Nephron (organoid): ENCODE results near the gene RAB10.

ENCODE experiments used
- H3K27ac Mint-ChIP-seq, 3 experiments: 2 replicates each; pipeline ENCODE4 v1.8.0; 2020; ENCODE audit warnings: mixed read lengths in 3 of 3, mild to moderate bottlenecking in 2 of 3, moderate library complexity in 1 of 3
- H3K27me3 Mint-ChIP-seq: 2 replicates; pipeline ENCODE4 v1.8.0; 2021; ENCODE audit warnings: low read depth, mild to moderate bottlenecking, moderate library complexity, mixed read lengths
- H3K36me3 Mint-ChIP-seq: 2 replicates; pipeline ENCODE4 v1.8.0; 2020; ENCODE audit warnings: low read depth, mixed read lengths
- H3K4me1 Mint-ChIP-seq: 2 replicates; pipeline ENCODE4 v1.8.0; 2020; ENCODE audit warnings: mixed read lengths
- H3K4me3 Mint-ChIP-seq, 3 experiments: 2 replicates each; pipeline ENCODE4 v1.8.0; 2020; ENCODE audit warnings: mild to moderate bottlenecking in 3 of 3, mixed read lengths in 3 of 3, moderate library complexity in 2 of 3
- H3K9me3 Mint-ChIP-seq: 2 replicates; pipeline ENCODE4 v1.8.0; 2020; ENCODE audit warnings: mixed read lengths
- TF ChIP-seq, protein P1 (sequence below), 3 experiments: fragments of 200-600 bp; sonication (generic); IDR thresholded peaks; one replicate each; pipeline ENCODE4 v1.5.0; 2021; ENCODE audit warnings: antibody characterized with exemption in 3 of 3; ENCODE audit not compliant: unreplicated experiment in 3 of 3

Gene RAB10

DNA sequence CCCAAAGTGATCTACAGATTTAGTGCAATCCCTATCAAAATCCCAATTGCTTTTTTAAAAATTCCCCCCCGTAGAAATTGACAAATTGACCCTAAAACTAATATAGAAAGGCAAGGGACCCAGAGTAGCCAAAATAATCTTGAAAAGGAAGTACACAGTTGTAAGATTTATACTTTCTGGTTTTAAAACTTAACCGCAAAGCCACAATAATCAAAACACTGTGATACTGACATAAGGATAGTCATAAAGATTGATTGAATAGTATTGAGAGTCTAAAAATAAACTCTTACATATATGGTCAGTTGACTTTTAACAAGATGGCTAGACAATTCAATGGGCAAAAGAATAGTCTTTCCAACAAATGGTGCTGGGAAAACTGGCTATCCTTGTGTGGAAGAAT is 80.3 kb downstream of the RAB10 start:
- H3K4me1 Mint-ChIP-seq = no peaks in the 10 kb centered on the region
- no peaks in the 10 kb centered on the region for H3K9me3 Mint-ChIP-seq
- H3K27me3 Mint-ChIP-seq = no peaks in the 10 kb centered on the region
- no peak overlapping the region for H3K4me3 Mint-ChIP-seq
- no peak overlapping the region for H3K27ac Mint-ChIP-seq
- H3K36me3 Mint-ChIP-seq = peaks cover 49% of the 10 kb centered on the region
- TF ChIP-seq, protein P1, sequence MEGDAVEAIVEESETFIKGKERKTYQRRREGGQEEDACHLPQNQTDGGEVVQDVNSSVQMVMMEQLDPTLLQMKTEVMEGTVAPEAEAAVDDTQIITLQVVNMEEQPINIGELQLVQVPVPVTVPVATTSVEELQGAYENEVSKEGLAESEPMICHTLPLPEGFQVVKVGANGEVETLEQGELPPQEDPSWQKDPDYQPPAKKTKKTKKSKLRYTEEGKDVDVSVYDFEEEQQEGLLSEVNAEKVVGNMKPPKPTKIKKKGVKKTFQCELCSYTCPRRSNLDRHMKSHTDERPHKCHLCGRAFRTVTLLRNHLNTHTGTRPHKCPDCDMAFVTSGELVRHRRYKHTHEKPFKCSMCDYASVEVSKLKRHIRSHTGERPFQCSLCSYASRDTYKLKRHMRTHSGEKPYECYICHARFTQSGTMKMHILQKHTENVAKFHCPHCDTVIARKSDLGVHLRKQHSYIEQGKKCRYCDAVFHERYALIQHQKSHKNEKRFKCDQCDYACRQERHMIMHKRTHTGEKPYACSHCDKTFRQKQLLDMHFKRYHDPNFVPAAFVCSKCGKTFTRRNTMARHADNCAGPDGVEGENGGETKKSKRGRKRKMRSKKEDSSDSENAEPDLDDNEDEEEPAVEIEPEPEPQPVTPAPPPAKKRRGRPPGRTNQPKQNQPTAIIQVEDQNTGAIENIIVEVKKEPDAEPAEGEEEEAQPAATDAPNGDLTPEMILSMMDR (IDR thresholded peaks at IDR 0.05; ENCODE audit: unreplicated experiment in 3 of 3) = no peak

DNA sequence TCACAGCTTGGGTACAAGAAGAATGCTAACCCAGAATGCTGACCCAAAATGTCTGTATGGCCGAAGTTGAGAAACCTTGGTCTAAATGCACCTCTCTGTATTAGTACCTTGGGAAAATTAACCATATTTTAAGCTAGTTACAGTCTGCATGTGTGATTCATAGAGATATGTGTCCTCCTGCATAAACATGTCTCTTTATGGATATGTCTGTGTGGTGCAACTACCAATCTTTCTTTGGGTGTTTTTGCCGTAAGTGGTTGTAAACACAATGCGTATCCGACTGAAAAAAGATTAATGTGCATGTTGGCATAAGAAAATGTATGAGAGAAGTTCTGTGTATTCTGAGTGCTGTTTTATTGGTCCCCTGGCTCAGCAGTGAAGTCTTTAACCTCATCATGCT is 84.8 kb downstream of the RAB10 start:
- Mint-ChIP-seq H3K27me3 (no peaks in the 10 kb centered on the region), H3K4me3 (no peak overlapping the region), H3K9me3 (no peaks in the 10 kb centered on the region), H3K36me3 (peaks cover 34% of the 10 kb centered on the region), H3K27ac (no peak overlapping the region), H3K4me1 (peaks cover 6% of the 10 kb centered on the region)
- TF ChIP-seq, protein P1 (IDR thresholded peaks at IDR 0.05; ENCODE audit: unreplicated experiment in 3 of 3) = no peak

DNA sequence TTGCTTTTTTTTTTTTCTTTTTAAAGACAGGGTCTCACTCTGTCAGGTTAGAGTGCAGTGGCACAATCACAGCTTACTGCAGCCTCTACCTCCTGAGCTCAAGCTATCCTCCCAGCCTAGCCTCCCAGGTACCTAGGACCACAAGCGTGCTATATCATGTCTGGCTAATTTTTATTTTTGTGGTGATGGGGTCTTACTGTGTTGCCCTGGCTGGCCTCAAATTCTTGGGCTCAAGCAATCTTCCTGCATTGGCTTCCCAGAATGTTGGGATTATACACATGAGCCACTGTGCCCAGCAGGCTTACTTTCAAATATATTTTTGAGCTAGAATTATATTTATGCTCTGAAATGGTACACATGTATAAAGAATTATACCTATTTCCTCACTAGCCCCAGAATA is 85.6 kb downstream of the RAB10 start:
- Mint-ChIP-seq H3K27me3 (no peaks in the 10 kb centered on the region), H3K4me3 (no peak overlapping the region), H3K4me1 (peaks cover 6% of the 10 kb centered on the region), H3K27ac (no peak overlapping the region), H3K9me3 (no peaks in the 10 kb centered on the region), H3K36me3 (peaks cover 29% of the 10 kb centered on the region)
- TF ChIP-seq, protein P1 (IDR thresholded peaks at IDR 0.05; ENCODE audit: unreplicated experiment in 3 of 3) = no peak

DNA sequence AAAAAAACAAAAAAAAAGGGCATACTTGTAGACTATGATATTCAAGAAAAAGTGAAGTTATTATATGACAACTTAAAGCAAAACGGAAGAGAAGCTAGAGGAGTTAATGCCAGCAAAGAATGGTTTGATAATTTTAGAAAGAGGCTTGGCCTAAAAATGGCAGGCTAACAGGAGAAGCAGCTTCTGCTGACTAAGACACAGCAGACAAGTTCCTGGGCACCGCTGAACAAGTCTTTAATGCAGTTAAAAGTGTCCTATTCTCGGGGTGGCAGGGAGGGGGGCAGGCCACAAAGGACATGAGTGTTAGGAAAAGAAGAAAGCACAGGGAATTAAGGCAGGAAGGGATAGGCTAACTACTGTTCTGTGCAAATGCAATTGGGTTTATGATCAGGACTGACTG is 88.7 kb downstream of the RAB10 start:
- Mint-ChIP-seq H3K27me3 (no peaks in the 10 kb centered on the region), H3K9me3 (no peaks in the 10 kb centered on the region), H3K27ac (peak overlapping the region in 1 of 3 experiments; percentile 50), H3K4me1 (peaks cover 21% of the 10 kb centered on the region), H3K4me3 (no peak overlapping the region), H3K36me3 (peaks cover 20% of the 10 kb centered on the region)
- TF ChIP-seq, protein P1 (IDR thresholded peaks at IDR 0.05; ENCODE audit: unreplicated experiment in 3 of 3) = no peak

DNA sequence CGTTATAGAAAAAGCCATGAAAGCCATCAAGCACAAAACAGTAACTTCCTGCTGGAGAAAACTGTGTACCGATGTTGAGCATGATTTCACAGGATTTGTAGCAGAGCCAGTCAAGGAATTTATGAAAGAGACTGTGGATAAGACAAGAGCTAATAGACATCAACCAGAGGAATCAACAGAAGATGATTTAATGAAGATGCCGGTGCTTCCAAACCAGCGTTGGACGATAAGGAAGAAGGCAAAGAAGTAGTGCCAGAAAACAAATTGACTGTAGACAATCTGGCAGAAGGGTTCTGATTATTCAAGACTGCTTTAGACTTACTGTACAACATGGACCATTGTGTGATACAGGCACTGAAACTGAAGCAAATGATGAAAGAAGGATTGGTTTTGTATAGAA is 89.5 kb downstream of the RAB10 start:
- Mint-ChIP-seq H3K4me3 (no peak overlapping the region), H3K9me3 (no peaks in the 10 kb centered on the region), H3K4me1 (peaks cover 21% of the 10 kb centered on the region), H3K27ac (peak overlapping the region in 1 of 3 experiments; percentile 2), H3K36me3 (peaks cover 22% of the 10 kb centered on the region), H3K27me3 (no peaks in the 10 kb centered on the region)
- TF ChIP-seq, protein P1 (IDR thresholded peaks at IDR 0.05; ENCODE audit: unreplicated experiment in 3 of 3) = no peak

DNA sequence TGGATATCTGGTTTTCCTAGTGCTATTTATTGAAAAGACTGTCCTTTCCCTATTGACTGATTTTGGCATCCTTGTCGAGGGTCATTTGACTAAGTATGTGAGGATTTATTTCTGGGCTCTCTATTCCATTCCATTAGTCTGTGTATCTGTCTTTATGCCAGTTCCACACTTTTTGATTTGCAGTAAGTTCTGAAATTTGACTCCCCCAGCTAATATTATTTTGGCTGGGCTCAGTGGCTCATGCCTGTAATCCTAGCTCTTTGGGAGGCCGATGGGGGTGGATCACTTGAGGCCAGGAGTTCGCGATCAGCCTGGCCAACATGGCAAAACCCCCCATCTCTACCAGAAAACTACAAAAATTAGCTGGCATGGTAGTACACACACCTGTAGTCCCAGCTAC is 92.2 kb downstream of the RAB10 start:
- TF ChIP-seq, protein P1 (IDR thresholded peaks at IDR 0.05; ENCODE audit: unreplicated experiment in 3 of 3) = no peak
- Mint-ChIP-seq H3K36me3 (peaks cover 35% of the 10 kb centered on the region), H3K27ac (peak overlapping the region in 1 of 3 experiments; percentile 52), H3K27me3 (no peaks in the 10 kb centered on the region), H3K4me3 (no peak overlapping the region), H3K4me1 (peaks cover 21% of the 10 kb centered on the region), H3K9me3 (no peaks in the 10 kb centered on the region)
